SK-N-SH treated with all-trans-retinoic acid at 6 μM for 48 hours (cell line): ENCODE results near the gene OR6X1.

Source experiments
- ARNTL ChIP-seq: fragments of 450-650 bp; formaldehyde crosslinking; IDR thresholded peaks from 2 replicates; pipeline ENCODE4 v1.5.0; 2020; ENCODE audit warnings: low read depth, mild to moderate bottlenecking, moderate library complexity, borderline replicate concordance
- CREB5 ChIP-seq: fragments of 250-450 bp; sonication (Bioruptor Pico); IDR thresholded peaks from 2 replicates; pipeline ENCODE4 v1.5.1; 2020; ENCODE audit warnings: low read depth, mild to moderate bottlenecking, moderate library complexity
- GLIS3 ChIP-seq: fragments of 250-450 bp; sonication (Bioruptor Pico); IDR thresholded peaks from 2 replicates; pipeline ENCODE4 v1.5.0; 2020; ENCODE audit warnings: mild to moderate bottlenecking, moderate library complexity
- ISL1 ChIP-seq: fragments of 250-450 bp; sonication (Bioruptor Pico); IDR thresholded peaks from 2 replicates; pipeline ENCODE4 v2.1.2; 2022; ENCODE audit warnings: mild to moderate bottlenecking, moderate library complexity
- TSHZ2 ChIP-seq: fragments of 250-450 bp; sonication (Bioruptor Pico); IDR thresholded peaks from 2 replicates; pipeline ENCODE4 v1.5.0; 2020; ENCODE audit warnings: mild to moderate bottlenecking, moderate library complexity
- ZFP3 ChIP-seq: fragments of 250-450 bp; sonication (Bioruptor Pico); IDR thresholded peaks from 2 replicates; pipeline ENCODE4 v1.5.0; 2020; ENCODE audit warnings: mild to moderate bottlenecking, moderate library complexity
- ZNF8 ChIP-seq: fragments of 450-650 bp; formaldehyde crosslinking; IDR thresholded peaks from 2 replicates; pipeline ENCODE4 v1.5.0; 2020; ENCODE audit warnings: mild to moderate bottlenecking, moderate library complexity
- TF ChIP-seq, protein P1 (sequence below): fragments of 250-450 bp; sonication (Bioruptor Pico); IDR thresholded peaks from 2 replicates; pipeline ENCODE4 v1.8.0; 2020; ENCODE audit warnings: mild to moderate bottlenecking, moderate library complexity, borderline replicate concordance

GRCh38 chr11:123707606-123708205 is 46.6 kb downstream of the OR6X1 start:
- no peak for TF ChIP-seq ISL1
- TF ChIP-seq GLIS3 (CRISPR knock-in tag), result no peak
- no peak for TF ChIP-seq ZNF8 (CRISPR knock-in tag)
- TF ChIP-seq CREB5 (CRISPR knock-in tag), result no peak
- TF ChIP-seq ARNTL (CRISPR knock-in tag), result no peak
- no peak for TF ChIP-seq ZFP3
- TF ChIP-seq, protein P1, sequence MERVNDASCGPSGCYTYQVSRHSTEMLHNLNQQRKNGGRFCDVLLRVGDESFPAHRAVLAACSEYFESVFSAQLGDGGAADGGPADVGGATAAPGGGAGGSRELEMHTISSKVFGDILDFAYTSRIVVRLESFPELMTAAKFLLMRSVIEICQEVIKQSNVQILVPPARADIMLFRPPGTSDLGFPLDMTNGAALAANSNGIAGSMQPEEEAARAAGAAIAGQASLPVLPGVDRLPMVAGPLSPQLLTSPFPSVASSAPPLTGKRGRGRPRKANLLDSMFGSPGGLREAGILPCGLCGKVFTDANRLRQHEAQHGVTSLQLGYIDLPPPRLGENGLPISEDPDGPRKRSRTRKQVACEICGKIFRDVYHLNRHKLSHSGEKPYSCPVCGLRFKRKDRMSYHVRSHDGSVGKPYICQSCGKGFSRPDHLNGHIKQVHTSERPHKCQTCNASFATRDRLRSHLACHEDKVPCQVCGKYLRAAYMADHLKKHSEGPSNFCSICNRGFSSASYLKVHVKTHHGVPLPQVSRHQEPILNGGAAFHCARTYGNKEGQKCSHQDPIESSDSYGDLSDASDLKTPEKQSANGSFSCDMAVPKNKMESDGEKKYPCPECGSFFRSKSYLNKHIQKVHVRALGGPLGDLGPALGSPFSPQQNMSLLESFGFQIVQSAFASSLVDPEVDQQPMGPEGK (CRISPR knock-in tag), result no peak
- no peak for TF ChIP-seq TSHZ2 (CRISPR knock-in tag)
